ENCODE measurements around the gene TAAR9.

DNA sequence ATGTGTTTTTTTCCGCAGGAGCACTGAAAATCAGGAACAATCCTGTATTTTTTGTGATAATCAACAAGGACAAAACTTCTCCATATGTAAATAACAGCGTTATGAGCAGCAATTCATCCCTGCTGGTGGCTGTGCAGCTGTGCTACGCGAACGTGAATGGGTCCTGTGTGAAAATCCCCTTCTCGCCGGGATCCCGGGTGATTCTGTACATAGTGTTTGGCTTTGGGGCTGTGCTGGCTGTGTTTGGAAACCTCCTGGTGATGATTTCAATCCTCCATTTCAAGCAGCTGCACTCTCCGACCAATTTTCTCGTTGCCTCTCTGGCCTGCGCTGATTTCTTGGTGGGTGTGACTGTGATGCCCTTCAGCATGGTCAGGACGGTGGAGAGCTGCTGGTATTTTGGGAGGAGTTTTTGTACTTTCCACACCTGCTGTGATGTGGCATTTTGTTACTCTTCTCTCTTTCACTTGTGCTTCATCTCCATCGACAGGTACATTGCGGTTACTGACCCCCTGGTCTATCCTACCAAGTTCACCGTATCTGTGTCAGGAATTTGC, 32.2 kb downstream of the TAAR9 start, which contains the start of gene TAAR6:
- no peak for TF ChIP-seq EZH2phosphoT487 (IDR thresholded peaks at IDR 0.05; ENCODE audit: low read depth)
- TF ChIP-seq, protein P1, sequence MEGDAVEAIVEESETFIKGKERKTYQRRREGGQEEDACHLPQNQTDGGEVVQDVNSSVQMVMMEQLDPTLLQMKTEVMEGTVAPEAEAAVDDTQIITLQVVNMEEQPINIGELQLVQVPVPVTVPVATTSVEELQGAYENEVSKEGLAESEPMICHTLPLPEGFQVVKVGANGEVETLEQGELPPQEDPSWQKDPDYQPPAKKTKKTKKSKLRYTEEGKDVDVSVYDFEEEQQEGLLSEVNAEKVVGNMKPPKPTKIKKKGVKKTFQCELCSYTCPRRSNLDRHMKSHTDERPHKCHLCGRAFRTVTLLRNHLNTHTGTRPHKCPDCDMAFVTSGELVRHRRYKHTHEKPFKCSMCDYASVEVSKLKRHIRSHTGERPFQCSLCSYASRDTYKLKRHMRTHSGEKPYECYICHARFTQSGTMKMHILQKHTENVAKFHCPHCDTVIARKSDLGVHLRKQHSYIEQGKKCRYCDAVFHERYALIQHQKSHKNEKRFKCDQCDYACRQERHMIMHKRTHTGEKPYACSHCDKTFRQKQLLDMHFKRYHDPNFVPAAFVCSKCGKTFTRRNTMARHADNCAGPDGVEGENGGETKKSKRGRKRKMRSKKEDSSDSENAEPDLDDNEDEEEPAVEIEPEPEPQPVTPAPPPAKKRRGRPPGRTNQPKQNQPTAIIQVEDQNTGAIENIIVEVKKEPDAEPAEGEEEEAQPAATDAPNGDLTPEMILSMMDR (IDR thresholded peaks at IDR 0.05; ENCODE audit: low read depth, low read length), result no peak
